ENCODE measurements around the gene MBNL1.
"Not testable (repeated sequence)": the region's sequence is repeated elsewhere in the genome, so short reads cannot be mapped to it uniquely, and the experiment has no call there.

Gene MBNL1

DNA sequence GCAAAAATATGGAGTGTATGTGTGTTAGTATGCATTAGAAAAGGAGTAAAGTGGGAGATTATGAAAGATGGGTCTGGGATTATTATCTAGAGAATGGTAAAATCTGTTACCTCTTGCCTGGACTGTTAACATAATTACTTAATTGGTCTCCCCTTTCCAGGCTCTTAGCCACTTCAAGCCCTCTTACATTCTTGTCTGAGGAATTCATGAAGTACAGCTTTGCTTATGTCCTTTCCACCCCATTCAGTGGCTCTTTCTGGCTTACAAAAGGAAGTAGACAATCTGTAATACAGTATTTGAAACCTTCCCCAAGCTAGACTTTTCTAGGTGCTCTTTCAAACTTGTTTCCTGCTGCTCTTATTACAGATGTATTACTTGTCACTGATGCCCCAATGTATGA, 129.8 kb downstream of the MBNL1 start:
- DNase-seq: no peak

DNA sequence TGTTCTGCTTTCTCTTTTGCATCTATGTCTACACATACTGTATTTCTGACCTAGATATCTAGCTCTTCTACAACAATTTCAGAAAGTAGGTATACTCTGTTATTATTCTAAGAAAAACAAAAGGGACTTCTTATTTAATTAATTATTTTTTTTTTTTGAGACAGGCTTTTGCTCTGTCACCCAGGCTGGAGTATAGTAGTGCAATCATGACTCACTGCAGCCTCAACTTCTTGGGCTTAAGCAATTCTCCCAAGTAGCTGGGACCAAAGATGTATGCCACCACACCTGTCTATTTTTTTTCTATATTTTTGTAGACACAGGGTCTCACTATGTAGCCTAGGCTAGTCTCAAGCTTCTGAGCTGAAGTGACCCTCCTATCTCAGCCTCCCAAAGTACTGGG, 130.6 kb downstream of the MBNL1 start:
- no peak for DNase-seq

DNA sequence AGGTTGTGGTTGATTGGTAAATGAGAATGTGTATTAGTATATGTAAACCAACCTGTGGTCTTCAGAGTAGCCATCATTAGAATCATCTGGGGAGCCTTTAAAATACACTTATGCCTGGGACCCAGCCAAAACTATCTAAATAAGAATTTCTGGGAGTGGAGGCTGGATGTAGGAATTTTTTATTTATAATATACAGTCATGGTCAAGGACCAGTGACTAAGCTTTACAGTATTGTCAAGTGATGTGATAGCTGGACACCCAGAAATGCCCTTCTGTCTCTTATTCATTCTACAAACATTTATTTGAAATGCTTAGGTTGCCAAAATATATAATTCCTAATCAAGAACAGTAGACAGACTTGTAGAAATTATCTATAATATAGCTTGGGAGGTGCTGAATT, 132.2 kb downstream of the MBNL1 start:
- DNase-seq: no peak

DNA sequence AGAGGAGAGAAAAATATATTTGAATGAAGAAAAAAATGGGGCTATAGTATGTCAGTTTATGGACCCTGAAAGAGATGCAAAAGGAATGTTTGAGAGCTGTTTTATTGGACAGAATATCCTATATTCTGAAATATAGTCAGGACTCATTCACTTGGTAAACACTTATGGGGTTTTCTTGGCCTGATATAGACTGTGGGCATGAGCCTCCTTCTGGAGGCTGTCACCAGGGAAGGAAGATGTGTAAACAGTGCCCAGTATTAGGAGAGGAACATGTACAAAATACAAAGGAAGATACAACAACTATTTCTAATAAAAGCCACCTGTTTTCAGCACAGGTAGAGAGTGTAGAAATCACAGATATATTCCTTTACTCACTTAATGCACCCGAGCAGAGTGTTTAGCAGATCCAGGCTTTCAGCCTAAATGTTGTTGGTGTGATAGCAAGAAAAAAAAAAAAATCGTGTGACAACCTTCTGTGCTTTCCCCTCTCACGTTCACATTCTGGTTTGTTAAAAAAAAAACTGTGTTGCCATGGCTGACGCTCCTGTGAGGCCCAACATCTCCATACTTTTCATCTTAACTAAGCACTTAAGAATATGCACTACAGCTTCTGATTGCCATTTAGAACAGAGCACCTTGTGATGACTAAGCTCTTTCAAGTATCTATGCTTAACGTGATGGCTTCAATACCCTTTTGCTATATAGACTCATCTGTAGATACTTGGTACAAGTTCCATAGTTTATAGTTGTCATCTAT, 134.1 kb downstream of the MBNL1 start:
- DNase-seq: no peak

DNA sequence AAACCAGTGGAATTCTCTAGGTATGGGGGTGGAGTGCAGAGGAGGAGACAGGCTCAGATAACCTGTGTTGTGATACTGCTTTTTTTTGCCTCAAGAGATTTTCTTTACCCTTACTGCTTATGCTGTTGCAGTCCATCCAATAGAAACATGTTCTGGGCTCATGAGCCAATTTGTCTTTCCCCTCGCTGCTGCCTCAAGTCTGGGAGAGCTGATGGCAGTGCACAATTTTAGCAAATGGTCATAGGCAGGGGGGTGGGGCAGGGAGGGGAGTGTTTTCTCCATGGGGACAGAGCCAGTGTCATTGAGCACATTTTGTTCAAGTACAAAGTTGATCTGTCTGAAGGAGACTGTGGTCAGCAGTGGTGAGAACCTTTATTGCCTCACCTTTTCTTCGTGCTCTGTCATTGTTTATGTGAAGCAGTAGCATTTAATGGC, 134.9 kb downstream of the MBNL1 start:
- DNase-seq: peak in 15 of 56 donors; percentile 1 to 35 (median 24)

DNA sequence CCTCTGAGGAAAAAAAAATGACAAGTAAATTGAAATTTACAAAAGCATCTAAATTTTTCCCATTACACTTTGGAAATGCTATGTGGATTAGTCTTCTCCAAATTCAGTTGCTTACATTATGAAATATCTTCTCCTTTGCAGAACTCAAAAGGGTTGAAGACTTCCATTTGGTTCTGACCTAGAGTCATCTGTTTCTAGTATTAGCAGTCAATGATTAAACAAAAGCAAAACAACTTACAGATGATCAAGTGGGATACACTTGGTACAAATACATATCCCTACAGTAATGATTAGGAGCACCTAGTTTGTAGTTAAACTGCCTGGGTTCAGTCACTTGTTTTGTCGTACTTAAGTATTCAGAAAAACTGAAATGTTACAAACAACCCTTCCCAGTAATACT, 136.2 kb downstream of the MBNL1 start:
- DNase-seq: no peak

DNA sequence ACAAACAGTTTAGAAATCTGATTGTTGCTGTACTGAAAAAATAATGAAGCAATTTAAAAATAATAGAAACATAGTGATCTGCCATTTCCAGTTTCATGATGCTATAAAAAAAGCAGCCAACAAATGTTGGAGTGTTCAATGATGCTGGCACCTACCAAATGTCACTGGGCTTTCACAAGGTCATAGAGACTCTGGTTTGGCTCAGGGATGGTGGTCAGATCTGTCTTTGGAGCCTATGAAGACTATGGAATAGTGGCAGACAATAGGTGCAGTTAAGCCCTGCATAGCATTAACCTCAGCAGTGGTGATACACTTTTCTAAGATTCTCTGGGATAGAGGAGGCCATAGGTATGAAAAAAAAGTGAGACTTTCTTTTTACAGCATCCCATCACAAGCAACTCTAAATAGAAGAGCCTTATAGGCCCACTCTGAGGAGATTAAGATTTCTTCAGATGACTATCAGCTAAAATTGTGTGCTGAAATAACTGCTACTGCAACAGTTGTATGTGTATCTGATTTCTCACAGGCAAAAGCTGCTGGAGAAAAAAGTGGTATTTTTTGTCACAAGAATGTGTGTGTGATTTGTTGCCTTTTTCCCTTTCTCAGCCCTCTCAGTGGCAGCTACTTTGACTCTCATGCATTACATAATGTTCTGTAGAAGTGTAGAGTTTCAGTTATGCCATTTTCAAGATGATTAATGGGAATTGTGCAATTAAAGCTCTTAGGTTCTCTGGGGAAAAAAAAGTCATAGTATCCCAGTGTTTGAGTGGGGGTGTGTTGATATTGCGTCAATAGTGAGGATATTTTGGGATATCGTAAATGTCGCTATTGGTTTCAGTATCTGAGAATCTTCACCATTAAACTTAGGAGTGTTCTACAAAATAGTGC, 137.4 kb downstream of the MBNL1 start:
- DNase-seq: no peak

DNA sequence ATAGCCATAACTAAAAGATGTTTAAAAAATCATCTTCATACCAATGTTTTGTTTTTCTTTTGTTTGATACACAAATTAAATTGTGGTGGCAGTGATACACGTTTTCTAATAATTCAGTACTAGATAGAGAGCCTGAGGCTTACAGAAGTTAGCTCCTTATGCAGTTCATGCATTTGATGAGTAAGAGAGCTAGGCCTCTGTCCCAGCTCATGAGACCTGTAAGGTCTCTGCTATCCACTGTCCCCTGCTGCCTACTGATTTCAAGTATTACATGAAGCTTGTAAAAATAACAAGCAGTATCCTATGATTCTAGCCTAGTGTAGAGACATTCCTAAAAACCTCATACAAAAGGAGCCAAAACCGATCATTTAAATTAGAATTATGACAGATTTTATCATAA, 144.5 kb downstream of the MBNL1 start:
- no peak for DNase-seq

DNA sequence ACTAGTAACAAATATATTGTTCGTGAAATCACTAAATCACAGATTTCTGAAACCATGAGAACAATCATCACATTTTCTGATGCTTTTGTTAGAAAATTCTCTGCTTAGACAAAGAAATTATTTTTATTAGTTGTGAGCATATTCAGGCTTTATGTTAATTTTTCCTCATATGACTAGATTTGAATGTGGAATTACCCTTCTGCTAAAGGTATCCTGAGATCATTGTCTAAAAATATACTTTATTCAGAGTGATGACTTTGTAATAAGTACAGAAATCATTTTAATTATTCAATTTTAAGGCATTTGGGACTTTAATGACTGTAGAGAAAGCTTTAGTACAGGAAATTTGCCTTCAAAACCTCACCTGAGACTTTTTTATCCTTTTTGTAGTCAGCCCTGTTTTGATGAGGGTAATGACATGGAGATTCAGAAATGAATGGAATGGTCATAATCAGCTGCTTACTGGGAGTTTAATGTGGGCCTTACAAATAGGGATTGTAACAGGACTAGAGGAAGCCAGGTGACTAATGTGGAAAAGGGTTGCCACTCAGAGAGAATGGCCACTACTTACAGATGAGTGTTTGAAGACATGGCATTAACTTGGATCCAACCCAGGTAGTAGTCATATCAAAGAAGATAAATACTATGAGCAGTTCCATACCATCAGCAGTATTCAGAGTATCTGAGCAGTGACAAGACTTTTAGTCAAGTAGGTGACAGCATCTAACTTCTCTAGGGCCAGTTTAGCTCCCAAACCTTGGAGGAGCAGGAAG, 148.3 kb downstream of the MBNL1 start:
- DNase-seq: no peak

DNA sequence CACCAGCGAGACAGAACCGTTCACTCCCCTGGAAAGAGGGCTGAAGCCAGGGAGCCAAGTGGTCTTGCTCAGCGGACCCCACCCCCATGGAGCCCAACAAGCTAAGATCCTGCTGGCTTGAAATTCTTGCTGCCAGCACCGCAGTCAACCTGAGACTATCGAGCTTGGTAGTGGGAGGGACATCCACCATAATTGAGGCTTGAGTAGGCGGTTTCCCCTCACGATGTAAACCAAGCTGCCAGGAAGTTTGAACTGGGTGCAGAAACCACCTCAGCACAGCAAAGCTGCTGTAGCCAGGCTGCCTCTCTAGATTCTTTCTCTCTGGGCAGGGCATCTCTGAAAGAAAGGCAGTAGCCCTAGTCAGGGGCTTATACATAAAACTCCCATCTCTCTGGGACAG, 151.0 kb downstream of the MBNL1 start:
- DNase-seq: no peak

DNA sequence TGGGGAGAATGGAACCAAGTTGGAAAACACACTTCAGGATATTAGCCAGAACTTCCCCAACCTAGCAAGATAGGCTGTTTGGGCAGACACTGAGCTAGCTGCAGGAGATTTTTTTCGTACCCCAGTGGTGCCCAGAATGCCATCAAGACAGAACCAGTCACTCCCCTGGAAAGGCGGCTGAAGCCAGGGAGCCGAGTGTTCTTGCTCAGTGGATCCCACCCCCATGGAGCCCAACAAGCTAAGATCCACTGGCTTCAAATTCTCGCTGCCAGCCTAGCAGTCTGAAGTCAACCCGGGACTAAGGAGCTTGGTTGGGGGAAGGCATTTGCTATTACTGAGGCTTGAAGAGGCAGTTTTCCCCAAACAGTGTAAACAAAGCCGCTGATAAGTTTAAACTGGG, 152.4 kb downstream of the MBNL1 start:
- DNase-seq: no peak

DNA sequence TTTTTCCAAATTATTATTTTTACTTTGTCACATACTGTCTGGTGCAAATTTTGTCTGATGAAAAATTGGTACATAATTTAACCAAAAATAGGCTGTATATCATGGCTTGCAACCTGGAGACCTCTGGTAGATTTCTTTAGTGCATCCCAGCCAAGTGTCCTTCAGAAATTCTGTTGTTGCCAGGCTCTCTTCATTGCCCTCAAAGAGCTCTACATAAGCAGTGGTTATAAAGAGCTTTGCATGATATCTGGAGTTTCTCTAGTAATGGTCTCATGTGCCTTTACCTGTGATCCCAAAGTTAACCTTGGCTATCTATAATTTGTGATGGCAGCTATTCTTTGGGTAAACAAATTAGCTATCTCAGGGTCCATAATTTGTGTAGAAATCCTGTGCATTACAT, 157.7 kb downstream of the MBNL1 start:
- no peak for DNase-seq

DNA sequence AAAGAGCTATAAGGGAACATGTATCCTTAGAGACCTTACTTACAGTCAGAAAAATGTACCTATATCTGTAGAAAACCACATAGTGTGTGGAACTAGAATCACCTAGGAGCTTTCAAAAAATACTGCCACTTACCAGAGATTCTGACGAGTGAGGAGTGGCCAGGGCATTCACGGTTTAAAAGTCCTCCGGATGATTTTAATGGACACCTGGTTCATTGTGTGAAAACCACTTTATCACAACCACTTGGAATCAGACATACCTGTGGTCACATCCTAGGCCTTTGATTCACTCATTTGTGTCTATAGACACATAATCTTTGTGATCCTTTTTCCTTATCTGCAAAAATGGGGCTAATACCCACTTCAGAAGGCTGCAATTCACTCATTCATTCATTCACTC, 159.8 kb downstream of the MBNL1 start:
- DNase-seq: no peak

DNA sequence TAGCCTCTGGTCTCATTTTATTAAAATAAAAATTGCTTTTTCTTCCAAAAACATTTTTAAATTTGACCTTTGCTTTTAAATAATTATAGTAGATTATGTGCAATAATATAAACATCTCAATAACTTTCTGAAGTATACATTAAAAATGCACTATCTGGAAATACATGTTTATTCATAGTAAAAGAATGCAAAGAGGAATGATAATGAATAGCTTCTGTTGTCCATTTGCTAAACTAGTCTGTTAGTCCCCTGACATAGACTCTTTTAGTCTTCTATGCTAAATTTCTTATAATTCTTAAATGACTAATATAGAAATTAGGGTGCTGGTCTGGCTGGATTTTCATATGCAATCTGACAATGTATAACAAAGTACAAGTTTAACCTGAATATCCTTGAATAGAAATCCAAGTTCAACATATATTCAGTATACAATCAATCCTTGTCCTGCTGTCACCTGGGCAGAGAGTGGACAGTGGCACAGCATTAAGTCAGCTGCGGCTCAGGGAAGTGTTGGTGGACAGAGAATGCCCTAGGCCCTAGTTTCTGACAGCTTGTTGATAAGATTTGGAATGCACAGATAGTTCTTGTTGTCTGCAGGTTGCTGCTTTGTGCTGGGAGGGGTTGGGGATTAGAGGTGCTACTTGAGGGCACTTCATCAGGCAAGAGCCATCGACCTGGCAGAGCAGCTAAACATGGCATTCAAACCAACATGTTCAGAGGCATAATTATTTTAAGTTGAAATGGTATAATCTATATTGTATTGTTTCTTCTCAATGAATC, 161.7 kb downstream of the MBNL1 start:
- no peak for DNase-seq

DNA sequence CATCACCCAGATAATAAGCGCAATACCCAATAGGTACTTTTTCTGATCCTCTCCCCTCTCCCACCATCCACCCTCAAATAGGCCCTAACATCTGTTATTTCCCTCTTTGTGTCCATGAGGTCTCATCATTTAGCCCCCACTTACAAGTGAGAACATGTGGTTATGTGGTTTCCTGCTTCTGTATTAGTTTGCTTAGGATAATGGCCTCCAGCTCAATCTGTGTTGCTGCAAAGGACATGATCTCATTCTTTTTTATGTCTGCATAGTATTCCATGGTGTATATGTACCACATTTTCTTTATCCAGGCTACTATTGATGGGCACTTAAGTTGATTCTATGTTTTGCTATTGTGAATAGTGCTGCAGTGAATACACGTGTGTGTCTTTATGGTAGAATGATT, 165.4 kb downstream of the MBNL1 start:
- no peak for DNase-seq

DNA sequence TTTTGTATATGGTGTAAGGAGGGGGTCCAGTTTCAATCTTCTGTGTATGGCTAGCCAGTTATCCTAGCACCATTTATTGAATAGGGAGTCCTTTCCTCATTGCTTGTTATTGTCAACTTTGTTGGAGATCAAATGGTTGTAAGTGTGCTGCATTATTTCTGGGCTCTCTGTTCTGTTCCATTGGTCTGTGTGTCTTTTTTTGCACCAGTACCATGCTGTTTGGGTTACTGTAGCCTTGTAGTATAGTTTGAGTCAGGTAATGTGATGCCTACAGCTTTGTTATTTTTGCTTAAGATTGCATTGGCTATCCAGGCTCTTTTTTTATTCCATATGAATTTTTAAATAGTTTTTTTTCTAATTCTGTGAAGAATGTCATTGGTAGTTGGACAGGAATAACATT, 166.5 kb downstream of the MBNL1 start:
- DNase-seq: not testable (repeated sequence)

DNA sequence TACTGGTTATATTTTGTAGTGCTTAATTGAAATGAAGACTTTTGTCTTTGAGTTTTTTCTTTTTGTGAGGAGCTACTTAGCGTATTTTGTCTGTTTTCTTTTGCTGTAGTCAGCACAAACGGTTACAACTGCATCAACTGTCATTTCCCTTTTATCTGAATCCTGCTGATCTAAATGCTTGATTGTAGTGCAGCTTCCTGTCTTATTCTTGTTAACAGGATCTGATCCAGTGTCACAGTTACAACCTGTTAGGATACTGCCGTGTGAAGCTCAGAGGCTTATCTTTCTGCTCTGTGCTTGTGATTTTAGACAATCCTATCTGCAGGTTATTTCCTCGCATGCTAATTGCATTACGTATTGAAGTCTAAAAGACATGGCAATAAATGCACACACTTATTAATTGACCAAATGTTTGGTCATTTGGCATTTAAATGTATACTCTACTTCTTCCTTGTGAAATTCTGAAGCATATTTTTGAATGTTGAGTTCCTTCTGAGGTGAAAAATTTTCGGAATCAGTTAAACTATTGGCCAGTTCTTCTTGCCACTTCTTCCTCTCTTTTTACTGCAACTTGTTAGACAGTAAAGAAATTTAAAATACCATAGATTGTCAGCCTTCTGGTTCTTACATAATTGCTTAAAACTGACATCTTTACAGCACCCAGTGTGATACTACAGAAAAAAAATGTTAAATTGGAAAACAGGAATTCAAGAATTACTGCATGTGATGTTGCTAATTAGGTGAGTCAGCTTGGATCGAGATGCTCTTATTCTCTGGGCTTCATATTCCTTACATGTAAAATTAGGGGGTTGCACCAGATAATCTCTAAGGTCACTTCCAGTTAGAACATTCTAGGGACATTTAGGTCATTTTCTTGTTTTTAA, 168.2 kb downstream of the MBNL1 start:
- no peak for DNase-seq

DNA sequence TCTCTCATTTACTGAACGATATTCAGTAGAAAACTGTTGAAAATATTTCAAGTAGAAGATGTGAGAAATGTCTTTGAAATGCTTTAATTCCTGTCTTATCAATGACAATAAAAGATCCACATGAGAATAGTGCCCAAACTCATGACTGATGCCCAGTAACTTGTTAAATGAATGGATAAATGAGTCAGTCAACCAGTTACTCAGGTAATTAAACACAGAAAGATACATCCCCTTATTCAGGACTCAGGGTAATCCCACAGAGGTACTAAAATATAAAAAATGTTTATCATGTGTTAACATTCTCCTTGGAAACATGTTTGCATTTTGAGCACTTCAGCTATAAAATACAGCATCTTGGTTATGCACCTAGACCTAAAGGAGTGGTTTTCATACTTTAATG, 169.5 kb downstream of the MBNL1 start:
- DNase-seq: no peak

DNA sequence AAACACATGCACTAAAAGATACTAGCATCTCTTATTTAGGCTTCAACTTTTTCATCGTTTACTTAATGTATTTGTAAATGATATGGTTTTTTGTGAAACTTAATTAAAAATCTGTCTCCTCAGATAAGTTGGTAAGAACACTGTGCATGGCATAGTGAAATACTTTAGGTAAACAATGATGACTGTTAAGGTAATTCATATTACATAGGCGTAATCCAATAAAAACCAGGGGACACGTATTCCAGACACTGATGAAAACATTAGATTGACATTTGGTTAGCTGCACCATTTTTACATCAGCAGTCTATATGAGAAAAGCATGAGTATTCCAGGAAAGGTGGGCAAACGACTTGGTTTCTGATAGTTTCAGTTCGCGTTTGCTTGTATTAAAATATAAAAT, 170.0 kb downstream of the MBNL1 start:
- DNase-seq: no peak

DNA sequence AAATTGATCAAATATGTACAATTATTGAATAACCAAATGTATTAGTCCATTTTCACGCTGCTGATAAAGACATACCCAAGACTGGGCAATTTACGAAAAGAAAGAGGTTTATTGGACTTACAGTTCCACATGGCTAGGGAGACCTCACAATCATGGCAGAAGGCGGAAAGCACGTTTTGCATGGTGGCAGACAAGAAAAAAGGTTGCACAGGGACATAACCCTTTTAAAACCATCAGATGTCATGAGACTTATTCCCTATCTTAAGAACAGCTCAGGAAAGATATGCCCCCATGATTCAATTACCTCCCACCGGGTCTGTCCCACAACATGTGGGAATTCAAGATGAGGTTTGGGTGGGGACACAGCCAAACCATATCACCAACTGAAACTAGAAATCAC, 171.5 kb downstream of the MBNL1 start:
- not testable (repeated sequence) for DNase-seq
